HFFc6 (cell line): Measurements from ENCODE around the gene C14orf132. TPM values are rescaled to one million over a fixed set of nuclear protein-coding genes. Genes with fewer than 3 reads are reported as not detected.

Experiments
- DNase-seq: peaks from one replicate; pipeline ENCODE4 v3.0.0-alpha.2; 2018
- H3K27ac Mint-ChIP-seq: 2 replicates; pipeline ENCODE4 v1.8.0; 2020; ENCODE audit warnings: mild to moderate bottlenecking, mixed read lengths
- H3K27me3 Mint-ChIP-seq: 2 replicates; pipeline ENCODE4 v1.8.0; 2021; ENCODE audit warnings: mild to moderate bottlenecking, moderate library complexity, mixed read lengths; ENCODE audit not compliant: insufficient read depth
- H3K36me3 Mint-ChIP-seq: 2 replicates; pipeline ENCODE4 v1.8.0; 2021; ENCODE audit warnings: low read depth, mixed read lengths
- H3K4me1 Mint-ChIP-seq: 2 replicates; pipeline ENCODE4 v1.8.0; 2020; ENCODE audit warnings: low read depth, mixed read lengths
- H3K4me3 Mint-ChIP-seq: 2 replicates; pipeline ENCODE4 v1.8.0; 2020; ENCODE audit warnings: mild to moderate bottlenecking, moderate library complexity, mixed read lengths
- H3K9me3 Mint-ChIP-seq: 2 replicates; pipeline ENCODE4 v1.8.0; 2020; ENCODE audit warnings: mild to moderate bottlenecking, mixed read lengths
- total RNA-seq, 6 experiments: library from RNA; stranded (reverse); fragmentation: NEBNext Ultra II Directional; extraction: Animal tissue kit (Norgen Biotek cat#: 25700); gene quantifications; 2 replicates in 1 of 6; 3 replicates in 5 of 6; pipeline ENCODE4 v1.2.3, GENCODE V29; 2021
- TF ChIP-seq, protein P1 (sequence below): fragments of 200-600 bp; sonication (generic); IDR thresholded peaks from 2 replicates; pipeline ENCODE4 v1.5.0; 2021; ENCODE audit warnings: antibody characterized with exemption, mild to moderate bottlenecking

Gene C14orf132
- total RNA-seq, 6 experiments from 2014 or later: 21.5 to 33.1 (median 27.1) TPM

DNA sequence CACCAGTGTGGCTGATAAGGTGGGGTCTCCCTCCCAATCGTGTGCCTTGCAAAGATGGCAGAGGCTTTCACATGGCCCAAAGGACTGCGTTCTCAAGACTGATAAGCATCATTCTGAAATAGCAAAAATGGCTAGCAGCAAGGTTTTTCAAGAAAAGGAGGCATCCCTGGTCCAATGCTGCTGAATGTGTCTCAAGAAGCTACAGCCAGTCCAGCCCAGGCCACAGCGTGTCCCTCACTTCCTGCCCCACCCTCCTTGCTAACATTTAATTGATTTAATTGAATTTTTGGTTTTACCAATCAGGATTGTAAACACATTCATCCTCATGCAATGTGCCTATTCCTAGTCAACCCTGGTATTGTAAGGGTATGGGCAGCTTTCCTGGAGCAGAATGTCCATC lies 55.9 kb downstream of the C14orf132 start:
- no peaks in the 10 kb centered on the region for H3K9me3 Mint-ChIP-seq
- H3K36me3 Mint-ChIP-seq: peaks cover 12% of the 10 kb centered on the region
- no peak overlapping the region for H3K4me3 Mint-ChIP-seq
- TF ChIP-seq, protein P1, sequence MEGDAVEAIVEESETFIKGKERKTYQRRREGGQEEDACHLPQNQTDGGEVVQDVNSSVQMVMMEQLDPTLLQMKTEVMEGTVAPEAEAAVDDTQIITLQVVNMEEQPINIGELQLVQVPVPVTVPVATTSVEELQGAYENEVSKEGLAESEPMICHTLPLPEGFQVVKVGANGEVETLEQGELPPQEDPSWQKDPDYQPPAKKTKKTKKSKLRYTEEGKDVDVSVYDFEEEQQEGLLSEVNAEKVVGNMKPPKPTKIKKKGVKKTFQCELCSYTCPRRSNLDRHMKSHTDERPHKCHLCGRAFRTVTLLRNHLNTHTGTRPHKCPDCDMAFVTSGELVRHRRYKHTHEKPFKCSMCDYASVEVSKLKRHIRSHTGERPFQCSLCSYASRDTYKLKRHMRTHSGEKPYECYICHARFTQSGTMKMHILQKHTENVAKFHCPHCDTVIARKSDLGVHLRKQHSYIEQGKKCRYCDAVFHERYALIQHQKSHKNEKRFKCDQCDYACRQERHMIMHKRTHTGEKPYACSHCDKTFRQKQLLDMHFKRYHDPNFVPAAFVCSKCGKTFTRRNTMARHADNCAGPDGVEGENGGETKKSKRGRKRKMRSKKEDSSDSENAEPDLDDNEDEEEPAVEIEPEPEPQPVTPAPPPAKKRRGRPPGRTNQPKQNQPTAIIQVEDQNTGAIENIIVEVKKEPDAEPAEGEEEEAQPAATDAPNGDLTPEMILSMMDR: no peak
- H3K27ac Mint-ChIP-seq: peak overlapping the region; percentile 68; the same call in 1 of the 2 replicates
- peaks cover 8% of the 10 kb centered on the region for H3K27me3 Mint-ChIP-seq
- DNase-seq: no peak
- H3K4me1 Mint-ChIP-seq: peaks cover 84% of the 10 kb centered on the region

DNA sequence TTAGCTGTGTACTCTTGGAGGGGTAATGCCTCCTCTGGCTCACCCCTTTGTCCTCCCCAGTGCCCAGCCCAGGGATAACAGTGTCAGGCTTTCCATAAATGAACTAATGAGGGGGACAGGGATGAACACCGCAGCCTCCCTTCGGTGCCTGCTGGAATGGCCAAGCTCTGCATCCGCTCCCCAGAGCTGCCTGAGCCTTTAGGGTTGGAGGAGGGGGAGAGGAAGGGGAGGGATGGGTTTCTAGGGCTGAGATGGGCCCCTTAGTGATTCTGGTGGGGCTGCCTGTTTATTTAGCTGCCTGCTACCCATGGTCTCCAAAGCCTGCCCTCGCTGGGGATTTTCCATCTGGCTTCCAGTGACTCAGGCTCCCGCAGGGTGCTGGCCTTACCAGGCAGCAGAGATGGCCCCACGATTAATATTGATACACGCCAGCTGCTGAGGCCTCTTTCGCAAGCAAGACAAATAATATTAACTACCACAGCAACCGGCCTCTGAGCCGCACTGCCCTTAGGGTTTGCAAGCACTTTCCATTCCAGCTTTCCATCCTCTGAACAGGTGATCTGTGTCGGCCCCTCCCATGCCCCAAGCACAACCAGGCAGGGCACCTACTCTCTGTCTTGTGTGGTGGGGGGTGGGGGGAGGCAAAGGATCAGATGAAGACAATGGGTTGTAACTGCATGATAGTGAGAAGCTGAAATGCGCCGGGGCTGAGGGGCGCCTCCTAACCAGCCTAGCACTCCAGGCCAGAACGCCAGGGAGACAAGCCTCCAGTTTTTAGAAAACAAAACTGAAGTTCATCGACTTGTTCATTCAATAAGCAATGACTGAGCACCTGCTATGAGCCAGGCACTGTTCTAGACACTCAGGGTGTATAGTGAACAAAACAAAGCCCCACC lies 56.7 kb downstream of the C14orf132 start:
- peak overlapping the region; percentile 68 for H3K27ac Mint-ChIP-seq
- H3K36me3 Mint-ChIP-seq: peaks cover 12% of the 10 kb centered on the region
- H3K4me1 Mint-ChIP-seq: peaks cover 84% of the 10 kb centered on the region

DNA sequence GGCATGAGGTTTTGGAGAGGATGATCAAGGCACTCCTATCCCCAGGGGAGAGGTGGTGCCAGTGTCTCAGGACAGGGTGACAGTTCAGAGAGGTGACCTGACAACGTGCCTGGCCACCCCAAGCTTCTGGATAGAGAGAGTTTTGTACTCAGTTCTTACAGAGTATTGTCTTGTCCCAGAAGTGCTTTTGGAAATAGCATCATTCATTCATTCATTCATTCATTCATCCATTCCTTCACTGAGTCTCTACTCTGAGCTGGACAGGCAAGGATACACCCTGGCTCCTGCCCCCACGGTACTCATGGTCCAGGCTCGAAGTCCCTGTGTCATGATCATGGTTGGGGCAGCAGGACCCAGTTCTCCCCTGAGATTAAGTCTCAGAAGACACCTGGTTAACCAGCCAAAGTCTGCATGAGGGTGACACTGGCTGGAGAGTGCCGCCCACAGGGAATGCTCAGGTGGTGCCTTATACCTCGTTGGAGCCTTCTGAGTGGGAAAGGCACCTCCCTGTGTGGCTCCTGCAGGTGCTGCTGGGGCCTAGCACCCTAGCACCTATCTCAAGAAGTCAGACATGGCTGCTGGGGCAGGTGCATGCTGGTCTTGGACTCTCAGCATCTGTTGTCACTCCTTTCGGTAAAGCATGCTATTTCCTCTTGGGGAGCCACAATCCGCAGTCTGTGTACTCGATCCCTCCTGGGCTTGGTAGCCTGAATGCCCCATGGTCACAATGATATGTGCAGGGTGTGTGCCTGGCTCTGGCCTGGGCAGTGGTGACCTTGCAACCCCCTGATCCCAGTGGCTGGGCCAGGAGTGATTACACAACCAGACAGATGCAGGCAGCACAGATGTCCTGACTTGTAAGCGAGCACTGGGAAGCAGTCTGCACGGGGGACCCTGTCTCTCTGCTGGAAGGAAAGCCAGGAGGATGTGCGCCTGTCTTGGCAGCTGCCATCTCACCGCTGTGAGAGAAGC lies 57.8 kb downstream of the C14orf132 start:
- Mint-ChIP-seq H3K27ac (peak overlapping the region; percentile 68), H3K4me1 (peaks cover 82% of the 10 kb centered on the region), H3K27me3 (peaks cover 8% of the 10 kb centered on the region), H3K4me3 (no peak overlapping the region), H3K9me3 (no peaks in the 10 kb centered on the region), H3K36me3 (peaks cover 12% of the 10 kb centered on the region)
- no peak for DNase-seq
- TF ChIP-seq, protein P1: no peak

More for the DNA sequence above, 56.7 kb downstream of the C14orf132 start:
- DNase-seq: peak; percentile 80
- H3K4me3 Mint-ChIP-seq: peak overlapping the region; percentile 43
- TF ChIP-seq, protein P1: 0 out of 2 replicates have a peak, but pooled peaks have one; percentile 15
- H3K27me3 Mint-ChIP-seq: peaks cover 8% of the 10 kb centered on the region
- H3K9me3 Mint-ChIP-seq: no peaks in the 10 kb centered on the region

DNA sequence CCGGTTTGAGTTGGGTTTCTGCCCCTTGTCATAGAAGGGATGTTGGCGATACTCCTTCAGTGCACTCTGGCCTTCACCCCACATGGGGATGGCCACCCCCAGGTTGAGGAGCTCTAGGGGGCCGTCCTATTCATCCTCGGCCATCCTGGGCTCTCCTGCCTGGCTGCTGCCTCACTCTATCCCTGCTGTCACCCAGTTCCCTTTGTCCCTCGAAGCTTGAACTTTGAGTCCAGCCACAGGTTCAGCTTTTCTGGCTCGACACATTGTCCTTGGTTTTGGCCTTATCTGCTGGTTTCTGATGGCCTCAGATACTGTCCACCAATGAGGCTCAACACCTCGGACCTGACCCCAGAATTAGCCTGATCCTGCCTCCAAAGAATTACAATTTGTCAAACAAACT lies 58.6 kb downstream of the C14orf132 start:
- H3K27ac Mint-ChIP-seq: no peak overlapping the region
- peaks cover 12% of the 10 kb centered on the region for H3K36me3 Mint-ChIP-seq
- no peak overlapping the region for H3K4me3 Mint-ChIP-seq
- H3K9me3 Mint-ChIP-seq: no peaks in the 10 kb centered on the region
- TF ChIP-seq, protein P1: no peak
- peaks cover 82% of the 10 kb centered on the region for H3K4me1 Mint-ChIP-seq
- DNase-seq: no peak
- H3K27me3 Mint-ChIP-seq: peaks cover 8% of the 10 kb centered on the region

DNA sequence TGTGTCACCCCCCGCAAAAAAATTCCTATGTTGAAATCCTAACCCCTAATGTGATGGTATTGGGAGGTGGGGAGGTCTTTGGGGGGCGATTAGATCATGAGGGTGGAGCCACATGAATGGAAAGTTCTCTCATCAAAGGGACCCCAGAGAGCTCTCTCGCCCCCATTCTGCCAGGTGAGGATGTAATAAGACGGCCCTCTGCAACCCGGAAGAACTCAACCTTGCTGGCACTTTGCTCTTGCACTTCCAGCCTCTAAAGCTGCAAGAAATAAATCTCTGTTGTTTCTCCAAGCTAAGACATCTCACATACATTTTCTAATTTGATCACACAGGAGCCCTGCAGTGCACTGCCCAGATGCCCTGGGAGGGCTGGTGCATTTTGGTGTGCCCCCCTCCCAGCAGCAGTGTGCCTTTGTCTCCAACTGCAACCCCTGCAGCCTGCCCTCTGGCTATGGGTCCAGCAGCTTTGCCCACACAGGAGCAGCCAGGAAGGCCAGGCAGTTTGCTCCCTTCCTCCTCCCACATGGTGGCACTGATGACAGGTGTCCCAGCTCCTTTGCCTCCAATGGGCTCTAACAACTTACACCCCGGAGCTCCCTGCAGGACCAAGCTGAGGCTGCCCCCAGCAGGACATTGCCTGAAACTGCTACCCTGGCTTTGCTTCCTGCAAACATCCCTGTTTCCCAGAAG lies 59.3 kb downstream of the C14orf132 start:
- DNase-seq: peak; percentile 70
- H3K36me3 Mint-ChIP-seq: peaks cover 7% of the 10 kb centered on the region
- H3K9me3 Mint-ChIP-seq: no peaks in the 10 kb centered on the region
- TF ChIP-seq, protein P1: peak; percentile 89
- H3K4me1 Mint-ChIP-seq: peaks cover 78% of the 10 kb centered on the region
- H3K27ac Mint-ChIP-seq: no peak overlapping the region
- H3K27me3 Mint-ChIP-seq: peaks cover 5% of the 10 kb centered on the region; the same call in 1 of the 2 replicates
- H3K4me3 Mint-ChIP-seq: no peak overlapping the region
